ENCODE data around the gene GPRIN2. TPM values are rescaled to one million over a fixed set of nuclear protein-coding genes. Genes with fewer than 3 reads are reported as not detected.
"Not testable (repeated sequence)": the region's sequence is repeated elsewhere in the genome, so short reads cannot be mapped to it uniquely, and the experiment has no call there.

The GPRIN2 gene
- polyA plus RNA-seq, 4 donors = 4.4 to 6.6 (median 5.7) TPM

- no peak for DNase-seq (ENCODE audit: low read depth in 4 of 4, low spot score in 2 of 4)
These were observed 17.6 kb downstream of the GPRIN2 start for GRCh38 chr10:46538717-46539426.

GRCh38 chr10:46538155-46538554, 18.3 kb downstream of the GPRIN2 start:
- no peak for DNase-seq (ENCODE audit: low read depth in 4 of 4, low spot score in 2 of 4)

- DNase-seq (ENCODE audit: low read depth in 4 of 4, low spot score in 2 of 4) = no peak
These were observed 19.1 kb downstream of the GPRIN2 start for GRCh38 chr10:46537309-46537708.

GRCh38 chr10:46536781-46537180, 19.7 kb downstream of the GPRIN2 start:
- no peak for DNase-seq (ENCODE audit: low read depth in 4 of 4, low spot score in 2 of 4)

- no peak for DNase-seq (ENCODE audit: low read depth in 4 of 4, low spot score in 2 of 4)
These were observed 20.3 kb downstream of the GPRIN2 start for GRCh38 chr10:46536171-46536570.

- no peak for DNase-seq (ENCODE audit: low read depth in 4 of 4, low spot score in 2 of 4)
These were observed 21.5 kb downstream of the GPRIN2 start for GRCh38 chr10:46534828-46535524.

GRCh38 chr10:46532256-46532655, 24.2 kb downstream of the GPRIN2 start:
- DNase-seq (ENCODE audit: low read depth in 4 of 4, low spot score in 2 of 4) = not testable (repeated sequence)

- no peak for DNase-seq (ENCODE audit: low read depth in 4 of 4, low spot score in 2 of 4)
These were observed 25.9 kb downstream of the GPRIN2 start for GRCh38 chr10:46530249-46531186.

GRCh38 chr10:46529742-46530141, 26.7 kb downstream of the GPRIN2 start:
- not testable (repeated sequence) for DNase-seq (ENCODE audit: low read depth in 4 of 4, low spot score in 2 of 4)

- DNase-seq (ENCODE audit: low read depth in 4 of 4, low spot score in 2 of 4) = no peak
These were observed 27.5 kb downstream of the GPRIN2 start for GRCh38 chr10:46528675-46529615.

GRCh38 chr10:46528171-46528671, 28.2 kb downstream of the GPRIN2 start:
- DNase-seq (ENCODE audit: low read depth in 4 of 4, low spot score in 2 of 4) = no peak

GRCh38 chr10:46527241-46527811, 29.1 kb downstream of the GPRIN2 start:
- no peak for DNase-seq (ENCODE audit: low read depth in 4 of 4, low spot score in 2 of 4)

GRCh38 chr10:46526682-46527038, 29.8 kb downstream of the GPRIN2 start:
- DNase-seq (ENCODE audit: low read depth in 4 of 4, low spot score in 2 of 4) = no peak

GRCh38 chr10:46525824-46526681, 30.4 kb downstream of the GPRIN2 start:
- no peak for DNase-seq (ENCODE audit: low read depth in 4 of 4, low spot score in 2 of 4)

GRCh38 chr10:46525177-46525823, 31.2 kb downstream of the GPRIN2 start:
- no peak for DNase-seq (ENCODE audit: low read depth in 4 of 4, low spot score in 2 of 4)

- no peak for DNase-seq (ENCODE audit: low read depth in 4 of 4, low spot score in 2 of 4)
These were observed 31.8 kb downstream of the GPRIN2 start for GRCh38 chr10:46524472-46525176.

- no peak for DNase-seq (ENCODE audit: low read depth in 4 of 4, low spot score in 2 of 4)
These were observed 32.4 kb downstream of the GPRIN2 start for GRCh38 chr10:46523962-46524471.
